Sciatic nerve (tissue), 2 donors: ENCODE measurements around the gene SLC13A2. TPM values are rescaled to one million over a fixed set of nuclear protein-coding genes. Genes with fewer than 3 reads are reported as not detected.

Source experiments
- ATAC-seq: fragments of 200-7000 bp; cut with Tn5 transposase; one replicate; pipeline ENCODE4 v1.9.1; 2020; ENCODE audit warnings: mild to moderate bottlenecking, moderate library complexity
- DNase-seq: peaks from one replicate; pipeline ENCODE4 v3.0.0-alpha.2; 2020; ENCODE audit warnings: low spot score
- intact Hi-C: fragments of 100-400 bp; cut with DNase I; formaldehyde crosslinking; loops from one replicate; pipeline ENCODE4 v1.14.2; 2022
- total RNA-seq: library from RNA; stranded (reverse); fragmentation: NEBNext Ultra II Directional; extraction: Animal tissue kit (Norgen Biotek cat#: 25700); gene quantifications from one replicate; pipeline ENCODE4 v1.2.1, GENCODE V29; 2021
- donor health status: DM: no; HTN: no; CAD: no.
- donor health status: DM: no; HTN: no; CAD: no.

SLC13A2 gene
- total RNA-seq, 1 donor from 2014 or later: not detected

GRCh38 chr17:28527181-28527681 lies 53.8 kb downstream of the SLC13A2 start:
- DNase-seq (no peak), ATAC-seq (no peak)
- intact Hi-C loops: no loop called here

GRCh38 chr17:28527859-28528258 lies 54.4 kb downstream of the SLC13A2 start:
- ATAC-seq: no peak
- intact Hi-C loops: no loop called here
- DNase-seq: no peak

- DNase-seq (no peak), ATAC-seq (no peak)
- intact Hi-C loops: no loop called here
These were observed 55.0 kb downstream of the SLC13A2 start for GRCh38 chr17:28528327-28529012.

- ATAC-seq (no peak), DNase-seq (no peak)
- intact Hi-C loops: no loop called here
These were observed 55.6 kb downstream of the SLC13A2 start for GRCh38 chr17:28529013-28529400.

- no peak for ATAC-seq
- DNase-seq: no peak
- intact Hi-C loops: no loop called here
These were observed 56.8 kb downstream of the SLC13A2 start for GRCh38 chr17:28530250-28530649.

GRCh38 chr17:28530926-28531325 lies 57.5 kb downstream of the SLC13A2 start:
- no peak for DNase-seq
- intact Hi-C loops: no loop called here

GRCh38 chr17:28532050-28532960 lies 58.9 kb downstream of the SLC13A2 start:
- no peak for ATAC-seq
- intact Hi-C loops: no loop called here
- DNase-seq: no peak

More at GRCh38 chr17:28530926-28531325, 57.5 kb downstream of the SLC13A2 start:
- no peak for ATAC-seq

- intact Hi-C loops: no loop called here
- no peak for DNase-seq
- ATAC-seq: no peak
These were observed 59.8 kb downstream of the SLC13A2 start for GRCh38 chr17:28533091-28533807.

GRCh38 chr17:28534740-28535375 lies 61.4 kb downstream of the SLC13A2 start:
- intact Hi-C loops: no loop called here
- ATAC-seq (no peak), DNase-seq (no peak)

GRCh38 chr17:28536532-28537218 lies 63.2 kb downstream of the SLC13A2 start:
- intact Hi-C loops: no loop called here

GRCh38 chr17:28537219-28537610 lies 63.8 kb downstream of the SLC13A2 start:
- ATAC-seq (no peak), DNase-seq (no peak)
- intact Hi-C loops: no loop called here

More at GRCh38 chr17:28536532-28537218, 63.2 kb downstream of the SLC13A2 start:
- DNase-seq: no peak
- no peak for ATAC-seq

- intact Hi-C loops: no loop called here
- ATAC-seq: no peak
- DNase-seq: no peak
These were observed 65.0 kb downstream of the SLC13A2 start for GRCh38 chr17:28538296-28538895.

- intact Hi-C loops: no loop called here
- ATAC-seq (no peak), DNase-seq (no peak)
These were observed 66.8 kb downstream of the SLC13A2 start for GRCh38 chr17:28540231-28540630.

- intact Hi-C loops: no loop called here
- DNase-seq: no peak
- ATAC-seq: no peak
These were observed 68.0 kb downstream of the SLC13A2 start for GRCh38 chr17:28541439-28541838.

GRCh38 chr17:28544402-28545140 lies 71.1 kb downstream of the SLC13A2 start:
- DNase-seq: no peak
- intact Hi-C loops: no loop called here
- no peak for ATAC-seq

GRCh38 chr17:28545141-28545503 lies 71.7 kb downstream of the SLC13A2 start:
- intact Hi-C loops: no loop called here
- ATAC-seq (no peak), DNase-seq (no peak)

- intact Hi-C loops: no loop called here
- DNase-seq: no peak
- no peak for ATAC-seq
These were observed 72.5 kb downstream of the SLC13A2 start for GRCh38 chr17:28545787-28546415.
